GM12878 (cell line): ENCODE measurements around the gene VWA3A. TPM values are rescaled to one million over a fixed set of nuclear protein-coding genes. Genes with fewer than 3 reads are reported as not detected.
"Not testable (repeated sequence)": the region's sequence is repeated elsewhere in the genome, so short reads cannot be mapped to it uniquely, and the experiment has no call there.

Experiments
- ATAC-seq: fragments of 200-7000 bp; cut with Tn5 transposase; 3 replicates; pipeline ENCODE4 v1.9.1; 2020; ENCODE audit warnings: mild to moderate bottlenecking, moderate library complexity
- BruUV-seq: library from RNA; stranded (reverse); fragments of 400-500 nt; replicated peaks from 2 replicates; lab custom pipeline; 2021; lab: Mats Ljungman, UMichigan
- CTCF ChIA-PET: fragments of 300-600 bp; sonication (Branson Sonifier 250); formaldehyde crosslinking; extraction: SDS; loops from one replicate; lab custom pipeline; 2021; ENCODE audit warnings: inconsistent platforms; lab: Yijun Ruan, JAX
- POLR2A ChIA-PET: fragments of 350-600 bp; formaldehyde crosslinking; extraction: SDS; loops from one replicate; lab custom pipeline; 2021; ENCODE audit warnings: inconsistent platforms; lab: Charles Lee
- RAD21 ChIA-PET: fragments of 300-600 bp; sonication (Branson Sonifier 250); formaldehyde crosslinking; loops from one replicate; lab custom pipeline; 2023; ENCODE audit warnings: antibody characterized with exemption; ENCODE audit not compliant: unreplicated experiment; lab: Charles Lee
- SMC1A ChIA-PET: fragments of 300-600 bp; sonication (Branson Sonifier 250); formaldehyde crosslinking; loops from one replicate; lab custom pipeline; 2023; ENCODE audit not compliant: unreplicated experiment, uncharacterized antibody; lab: Charles Lee
- DNase-seq: peaks from one replicate; pipeline ENCODE4 v3.0.0-alpha.2; 2011; ENCODE audit warnings: low read depth, low spot score
- FAIRE-seq: peaks from 3 replicates; lab custom pipeline; 2011; peaks lifted over from hg19 to GRCh38; lab: Jason Lieb, UNC
- H2AFZ ChIP-seq: 2 replicates; pipeline ENCODE4 v1.6.0; 2011; ENCODE audit warnings: low read depth, low read length, control low read depth; ENCODE audit not compliant: control insufficient read depth
- H3K27ac ChIP-seq: 2 replicates; pipeline ENCODE4 v1.5.1; 2011; ENCODE audit warnings: control low read depth; ENCODE audit not compliant: control insufficient read depth, insufficient read depth
- H3K27me3 ChIP-seq, 2 experiments: replicated peaks in 1 of 2; 2 replicates each; pipeline versions ENCODE4 v1.6.0 to v1.6.1; 2011; ENCODE audit warnings: low read length in 1 of 2; ENCODE audit not compliant: control insufficient read depth in 2 of 2, insufficient read depth in 2 of 2
- H3K36me3 ChIP-seq, 2 experiments: 2 replicates each; pipeline ENCODE4 v1.5.1; 2011; ENCODE audit warnings: low read length in 1 of 2; ENCODE audit not compliant: control insufficient read depth in 2 of 2, insufficient read depth in 2 of 2
- H3K4me1 ChIP-seq: 2 replicates; pipeline ENCODE4 v1.6.1; 2011; ENCODE audit warnings: mild to moderate bottlenecking, low read length, moderate library complexity, mixed read lengths; ENCODE audit not compliant: control insufficient read depth, insufficient read depth
- H3K4me2 ChIP-seq: 2 replicates; pipeline ENCODE4 v1.6.0; 2011; ENCODE audit warnings: control low read depth; ENCODE audit not compliant: control insufficient read depth, insufficient read depth
- H3K4me3 ChIP-seq: fragments of 200-600 bp; sonication (generic); 2 replicates; pipeline ENCODE4 v1.5.1; 2016
- H3K79me2 ChIP-seq: 2 replicates; pipeline ENCODE4 v1.6.0; 2011; ENCODE audit warnings: low read length; ENCODE audit not compliant: control insufficient read depth, insufficient read depth
- H3K9ac ChIP-seq: 2 replicates; pipeline ENCODE4 v1.8.0; 2011; ENCODE audit warnings: low read length, control low read depth, mixed read lengths; ENCODE audit not compliant: control insufficient read depth, insufficient read depth
- H3K9me3 ChIP-seq: replicated peaks from 3 replicates; pipeline ENCODE4 v1.5.1; 2011; ENCODE audit warnings: mild to moderate bottlenecking, low read length; ENCODE audit not compliant: control insufficient read depth, insufficient read depth
- H4K20me1 ChIP-seq: 2 replicates; pipeline ENCODE4 v1.6.0; 2011; ENCODE audit not compliant: control insufficient read depth, insufficient read depth
- PAX8 ChIP-seq: fragments of 450-650 bp; IDR thresholded peaks from 2 replicates; pipeline ENCODE4 v1.6.1; 2017; ENCODE audit warnings: mild to moderate bottlenecking, moderate library complexity
- RBBP5 ChIP-seq: fragments of 200-600 bp; sonication (generic); conservative IDR thresholded peaks from 2 replicates; pipeline ENCODE4 v1.6.1; 2016
- SP1 ChIP-seq: IDR thresholded peaks from one replicate; pipeline ENCODE4 v1.6.1; 2011; ENCODE audit warnings: low read depth, low read length
- ZBTB4 ChIP-seq: fragments of 450-650 bp; formaldehyde crosslinking; IDR thresholded peaks from 2 replicates; pipeline ENCODE4 v1.4.0; 2022; ENCODE audit warnings: mild to moderate bottlenecking, moderate library complexity
- ZBTB40 ChIP-seq: fragments of 450-650 bp; IDR thresholded peaks from 2 replicates; pipeline ENCODE4 v1.6.1; 2016; ENCODE audit warnings: mild to moderate bottlenecking, moderate library complexity, borderline replicate concordance
- WGBS: methylation state at CpG from one replicate; pipeline ENCODE4 v1.1.6; 2016; ENCODE audit warnings: low lambda C conversion rate; ENCODE audit not compliant: insufficient replicate concordance, insufficient coverage; ENCODE audit errors: missing lambda C conversion rate; 5-methylcytosine and 5-hydroxymethylcytosine counted together
- in situ Hi-C: fragments of 300-500 bp; cut with MboI; formaldehyde crosslinking; loops from 9 replicates; pipeline ENCODE4 v1.14.3; 2018; ENCODE audit warnings: mixed read lengths
- intact Hi-C: fragments of 100-400 bp; cut with micrococcal nuclease; formaldehyde crosslinking; loops from one replicate; pipeline ENCODE4 v1.14.2; 2022; ENCODE audit not compliant: unreplicated experiment
- polyA plus RNA-seq, 11 experiments: library from polyadenylated mRNA; depleted of rRNA in 4 of 11; unstranded in 6 of 11; stranded (reverse) in 5 of 11; fragments of >200 nt; fragmentation: Nextera tagmentation in 4 of 11; fragmentation: Illumina TruSeq in 1 of 11; extraction: Ambion mirVana in 4 of 11; extraction: Trizol in 1 of 11; gene quantifications; 1 replicate in 1 of 11; 2 replicates in 10 of 11; pipeline versions ENCODE4 v1.2.1 to v1.2.3, GENCODE V29; 2011 to 2016; ENCODE audit warnings: inconsistent platforms in 2 of 11, missing spikeins in 2 of 11, low read depth in 1 of 11
- total RNA-seq, 4 experiments: library from RNA; depleted of rRNA in 3 of 4; stranded (reverse); fragments of >200 nt in 3 of 4; fragmentation: Illumina TruSeq in 1 of 4; extraction: Trizol in 1 of 4; gene quantifications; 2 replicates each; pipeline versions ENCODE4 v1.2.1 to v1.2.3, GENCODE V29; 2013 to 2021

The VWA3A gene
- total and polyA plus RNA-seq, 10 of the 15 experiments (the other 5 are each of a cell fraction or from before 2014, with no cell fraction given): 0.01 TPM; not detected in 9

DNA sequence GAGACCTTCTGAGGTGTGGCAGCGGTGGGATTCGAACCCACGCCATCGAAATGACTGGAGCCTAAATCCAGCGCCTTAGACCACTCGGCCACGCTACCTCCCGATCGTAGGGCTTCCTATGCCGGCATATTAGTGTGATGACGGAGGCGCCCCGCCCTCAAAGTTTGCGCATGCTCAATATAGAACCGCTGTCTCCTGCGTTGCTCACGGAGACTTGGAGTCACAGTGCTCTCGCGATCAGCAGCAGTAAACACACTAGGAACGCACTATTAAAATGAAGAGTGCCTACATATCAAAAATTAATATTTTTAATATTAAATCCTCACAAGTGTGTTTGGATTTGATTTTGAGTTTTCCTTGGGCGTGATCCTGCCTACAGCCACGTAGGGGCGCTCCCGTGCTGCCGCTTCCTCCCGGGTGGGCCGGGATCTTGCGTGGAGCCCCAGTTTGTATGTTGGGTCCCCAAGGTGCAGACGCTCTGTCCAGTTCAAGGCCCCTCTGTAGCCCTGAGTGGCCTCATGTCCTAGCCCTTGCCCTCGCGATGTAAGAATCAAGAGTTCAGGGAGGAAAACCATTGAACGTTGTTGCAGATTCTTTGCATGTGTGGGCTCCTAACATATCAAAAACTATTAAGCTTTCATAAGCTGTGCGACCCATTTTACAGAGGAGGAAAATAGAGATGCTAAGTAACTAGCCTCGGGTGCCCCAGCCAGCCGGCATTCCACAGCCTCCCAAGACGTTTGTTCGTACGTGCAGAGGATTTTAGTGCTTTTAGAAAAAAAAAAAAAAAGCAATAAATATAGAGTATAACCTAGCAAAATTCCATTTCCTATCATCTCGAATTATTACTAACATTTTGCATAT lies 103.6 kb downstream of the VWA3A start (continued):
- TF ChIP-seq ZBTB40: peak; percentile 83; the same call in 1 of the 2 replicates
- TF ChIP-seq RBBP5: no peak
- peak; percentile 71 for TF ChIP-seq SP1
- no peak for TF ChIP-seq ZBTB4 (CRISPR knock-in tag)
- TF ChIP-seq PAX8: no peak

GRCh38 chr16:22196559-22197168 lies 104.3 kb downstream of the VWA3A start:
- ChIA-PET CTCF (interaction anchor here (0.6 to 7.8 kb wide), 11 partner anchors 9 to 183 kb away, joined by 3 to 132 read pairs (median 4); partner anchors contain the start of genes EEF2K and POLR3E), POLR2A (interaction anchor here (2.6 to 6.0 kb wide), 2 partner anchors 10 to 101 kb away, joined by 21 to 104 read pairs; partner anchors contain the start of genes EEF2K and POLR3E), SMC1A (interaction anchor here (2.7 to 9.0 kb wide), 4 partner anchors 8 to 101 kb away, joined by 16 to 86 read pairs (median 22); partner anchors contain the start of genes EEF2K and POLR3E), RAD21 (interaction anchor here (0.6 to 6.8 kb wide), 8 partner anchors 10 to 1214 kb away, joined by 3 to 74 read pairs (median 4); partner anchors contain the start of genes EEF2K and POLR3E)
- not testable (repeated sequence) for H3K27me3 ChIP-seq, H4K20me1 ChIP-seq, H3K79me2 ChIP-seq, BruUV-seq, H3K36me3 ChIP-seq, ATAC-seq, H3K9ac ChIP-seq, H3K27ac ChIP-seq, H2AFZ ChIP-seq, H3K9me3 ChIP-seq, FAIRE-seq, DNase-seq
- in situ Hi-C loops: loop anchor here (5.0 kb wide), 1 partner anchor 101 kb away; the partner anchor contains the start of gene POLR3E
- Histone ChIP-seq H3K4me3 (peak overlapping the region; percentile 89; the same call in 1 of the 2 replicates), H3K4me1 (peaks cover 41% of the 10 kb centered on the region), H3K4me2 (peak overlapping the region; percentile 84)
- intact Hi-C loops: loop anchor here (2.0 kb wide), 1 partner anchor 44 kb away; no protein-coding TSS in a partner anchor
- 13% methylated on average over 16 of the region's 20 CpGs for WGBS
